Progenitor cell of endocrine pancreas (in vitro differentiated cells): ENCODE results near the gene ZSCAN18. TPM values are rescaled to one million over a fixed set of nuclear protein-coding genes. Genes with fewer than 3 reads are reported as not detected.

Source experiments
- DNase-seq: peaks from one replicate; pipeline ENCODE4 v3.0.0; 2021; ENCODE audit warnings: low spot score; ENCODE audit not compliant: unreplicated experiment
- H3K27ac Mint-ChIP-seq: 2 replicates; pipeline ENCODE4 v1.8.0; 2021; ENCODE audit warnings: mild to moderate bottlenecking, moderate library complexity, mixed read lengths
- H3K27me3 Mint-ChIP-seq: 2 replicates; pipeline ENCODE4 v1.8.0; 2021; ENCODE audit warnings: mixed read lengths
- H3K36me3 Mint-ChIP-seq: 2 replicates; pipeline ENCODE4 v1.8.0; 2022; ENCODE audit warnings: mixed read lengths; ENCODE audit not compliant: insufficient read depth
- H3K4me1 Mint-ChIP-seq: 2 replicates; pipeline ENCODE4 v1.8.0; 2021; ENCODE audit warnings: low read depth, mixed read lengths
- H3K4me3 Mint-ChIP-seq: 2 replicates; pipeline ENCODE4 v1.8.0; 2021; ENCODE audit warnings: low read depth, mild to moderate bottlenecking, moderate library complexity, mixed read lengths
- H3K9me3 Mint-ChIP-seq: 2 replicates; pipeline ENCODE4 v1.8.0; 2021; ENCODE audit warnings: low read depth, mixed read lengths
- total RNA-seq: library from RNA; stranded (reverse); gene quantifications from 2 replicates; pipeline ENCODE4 v1.2.1, GENCODE V29; 2021
- TF ChIP-seq, protein P1 (sequence below): fragments of 200-600 bp; sonication (generic); IDR thresholded peaks from one replicate; pipeline ENCODE4 v1.5.0; 2021; ENCODE audit warnings: antibody characterized with exemption, mild to moderate bottlenecking; ENCODE audit not compliant: unreplicated experiment

ZSCAN18 gene
- total RNA-seq, 1 donor from 2014 or later, result 118 TPM

GRCh38 chr19:58056861-58057260 lies 41.2 kb downstream of the ZSCAN18 start:
- H3K4me3 Mint-ChIP-seq, result no peak overlapping the region
- H3K9me3 Mint-ChIP-seq, result peaks cover 28% of the 10 kb centered on the region

DNA sequence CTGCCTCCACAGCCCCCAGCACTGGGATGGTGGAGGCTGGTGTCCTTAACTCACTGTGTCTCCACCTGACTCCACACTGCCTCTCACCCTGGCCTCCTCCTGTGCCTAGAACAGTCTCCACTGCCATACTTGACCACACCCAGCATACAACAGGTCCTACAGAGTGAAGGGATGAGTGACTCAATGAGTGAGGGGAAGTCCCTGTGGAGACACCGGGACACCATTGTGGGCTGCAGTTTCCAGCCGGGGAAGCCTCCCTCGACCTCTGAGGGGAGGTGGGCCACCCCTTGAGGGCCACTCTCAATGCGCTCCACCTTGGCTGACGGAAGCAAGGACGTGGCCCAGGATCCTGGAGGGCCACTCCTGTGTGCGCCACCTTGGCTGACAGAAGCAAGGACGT lies 41.8 kb downstream of the ZSCAN18 start:
- TF ChIP-seq, protein P1, sequence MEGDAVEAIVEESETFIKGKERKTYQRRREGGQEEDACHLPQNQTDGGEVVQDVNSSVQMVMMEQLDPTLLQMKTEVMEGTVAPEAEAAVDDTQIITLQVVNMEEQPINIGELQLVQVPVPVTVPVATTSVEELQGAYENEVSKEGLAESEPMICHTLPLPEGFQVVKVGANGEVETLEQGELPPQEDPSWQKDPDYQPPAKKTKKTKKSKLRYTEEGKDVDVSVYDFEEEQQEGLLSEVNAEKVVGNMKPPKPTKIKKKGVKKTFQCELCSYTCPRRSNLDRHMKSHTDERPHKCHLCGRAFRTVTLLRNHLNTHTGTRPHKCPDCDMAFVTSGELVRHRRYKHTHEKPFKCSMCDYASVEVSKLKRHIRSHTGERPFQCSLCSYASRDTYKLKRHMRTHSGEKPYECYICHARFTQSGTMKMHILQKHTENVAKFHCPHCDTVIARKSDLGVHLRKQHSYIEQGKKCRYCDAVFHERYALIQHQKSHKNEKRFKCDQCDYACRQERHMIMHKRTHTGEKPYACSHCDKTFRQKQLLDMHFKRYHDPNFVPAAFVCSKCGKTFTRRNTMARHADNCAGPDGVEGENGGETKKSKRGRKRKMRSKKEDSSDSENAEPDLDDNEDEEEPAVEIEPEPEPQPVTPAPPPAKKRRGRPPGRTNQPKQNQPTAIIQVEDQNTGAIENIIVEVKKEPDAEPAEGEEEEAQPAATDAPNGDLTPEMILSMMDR, result no peak
- DNase-seq, result no peak
- H3K9me3 Mint-ChIP-seq, result peaks cover 27% of the 10 kb centered on the region
- H3K4me3 Mint-ChIP-seq, result no peak overlapping the region
- H3K36me3 Mint-ChIP-seq, result peaks cover 14% of the 10 kb centered on the region
- peaks cover 6% of the 10 kb centered on the region for H3K27me3 Mint-ChIP-seq
- H3K27ac Mint-ChIP-seq, result peak overlapping the region; percentile 56
- peaks cover 3% of the 10 kb centered on the region for H3K4me1 Mint-ChIP-seq

More at GRCh38 chr19:58056861-58057260, 41.2 kb downstream of the ZSCAN18 start:
- Mint-ChIP-seq H3K4me1 (peaks cover 3% of the 10 kb centered on the region), H3K27me3 (peaks cover 6% of the 10 kb centered on the region), H3K27ac (no peak overlapping the region), H3K36me3 (peaks cover 20% of the 10 kb centered on the region)
- DNase-seq, result no peak
- TF ChIP-seq, protein P1, result no peak

DNA sequence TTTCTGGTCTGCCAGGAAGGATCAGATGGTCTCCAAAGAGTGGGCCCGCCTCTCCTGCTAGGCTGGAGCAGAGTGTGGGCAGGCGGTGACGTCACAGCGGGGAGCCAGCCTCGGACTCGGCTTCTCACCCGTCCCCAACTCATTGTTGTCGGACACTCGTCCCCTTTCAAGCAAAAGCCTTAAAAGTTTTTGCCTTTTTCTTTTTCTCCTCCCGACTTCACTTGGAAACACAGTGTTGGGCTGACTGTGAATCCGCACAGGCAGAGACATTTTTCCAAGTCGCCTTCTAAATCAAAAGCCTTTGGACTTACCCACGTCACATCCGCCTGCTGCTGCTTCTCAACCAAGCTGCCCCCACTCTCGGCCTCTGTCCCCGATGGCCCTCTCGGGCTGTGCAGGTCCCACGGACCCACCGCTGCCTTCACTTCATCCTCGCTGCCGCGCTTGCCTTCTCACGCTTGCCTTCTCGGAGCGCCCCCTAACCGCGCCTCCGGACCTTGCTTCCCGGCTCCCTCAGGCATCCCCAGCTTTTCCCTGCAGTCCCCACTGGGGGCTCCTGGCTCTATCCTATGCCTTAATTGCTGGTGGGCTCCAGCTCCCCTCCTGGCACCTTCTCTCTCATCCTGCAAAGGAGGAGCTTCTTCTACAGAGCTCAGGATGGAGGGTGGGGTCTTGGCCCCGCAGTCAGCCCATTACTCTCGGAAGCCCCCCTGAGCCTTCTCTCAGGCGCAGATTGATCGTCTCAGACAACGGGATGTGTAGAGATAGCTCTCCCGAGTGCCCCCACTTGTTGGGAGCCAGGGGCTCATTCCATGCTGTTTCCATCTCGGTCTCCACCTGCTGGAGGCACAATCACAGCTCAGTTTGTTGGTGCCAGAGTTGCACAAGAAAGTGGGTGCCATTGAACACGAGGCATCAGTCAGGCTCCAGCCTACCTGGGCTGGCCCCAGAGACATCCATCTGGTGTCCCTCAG lies 42.8 kb downstream of the ZSCAN18 start:
- DNase-seq, result no peak
- Mint-ChIP-seq H3K4me3 (peak overlapping the region; percentile 16), H3K4me1 (peaks cover 3% of the 10 kb centered on the region), H3K36me3 (peaks cover 11% of the 10 kb centered on the region), H3K27me3 (peaks cover 6% of the 10 kb centered on the region), H3K9me3 (peaks cover 30% of the 10 kb centered on the region), H3K27ac (no peak overlapping the region)
- TF ChIP-seq, protein P1, result no peak

GRCh38 chr19:58053480-58054156 lies 44.4 kb downstream of the ZSCAN18 start:
- Mint-ChIP-seq H3K27me3 (peaks cover 6% of the 10 kb centered on the region), H3K4me3 (no peak overlapping the region), H3K4me1 (peaks cover under 1% of the 10 kb centered on the region), H3K27ac (no peak overlapping the region), H3K36me3 (peaks cover 9% of the 10 kb centered on the region), H3K9me3 (peaks cover 32% of the 10 kb centered on the region)
- TF ChIP-seq, protein P1, result no peak
- DNase-seq, result no peak

DNA sequence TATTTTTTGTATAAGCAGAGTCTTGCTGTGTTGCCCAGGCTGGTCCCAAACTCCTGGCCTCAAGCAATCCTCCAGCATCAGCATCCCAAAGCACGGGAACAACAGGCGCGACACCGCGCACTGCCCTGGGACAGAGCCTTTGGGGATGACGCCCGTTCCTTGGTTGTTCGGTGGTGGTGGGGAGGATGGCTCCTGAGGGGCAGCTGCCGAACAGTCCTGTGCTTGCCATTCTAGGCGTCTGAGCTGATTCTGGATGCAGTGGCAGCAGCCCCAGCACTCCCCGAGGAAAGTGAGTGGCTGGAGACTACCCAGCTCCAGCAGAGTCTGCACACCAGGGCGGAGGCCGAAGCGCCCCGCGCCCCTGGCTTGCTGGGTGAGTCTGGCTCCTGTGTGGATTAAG lies 45.8 kb downstream of the ZSCAN18 start:
- no peak for DNase-seq
- no peaks in the 10 kb centered on the region for H3K4me1 Mint-ChIP-seq
- no peak overlapping the region for H3K27ac Mint-ChIP-seq
- H3K4me3 Mint-ChIP-seq, result no peak overlapping the region
- H3K27me3 Mint-ChIP-seq, result peaks cover 6% of the 10 kb centered on the region
- TF ChIP-seq, protein P1, result no peak
- H3K9me3 Mint-ChIP-seq, result peaks cover 30% of the 10 kb centered on the region
- H3K36me3 Mint-ChIP-seq, result peaks cover 6% of the 10 kb centered on the region
